GM18861 (cell line): ENCODE results near the gene PRAMEF12.
"Not testable (repeated sequence)": the region's sequence is repeated elsewhere in the genome, so short reads cannot be mapped to it uniquely, and the experiment has no call there.

Source experiments
- ATAC-seq: cut with Tn5 transposase; IDR thresholded peaks from one replicate; pipeline ENCODE4 v1.9.1; 2021; ENCODE audit not compliant: unreplicated experiment

The PRAMEF12 gene

GRCh38 chr1:12773438-12773837 is at the start of gene PRAMEF12:
TSS of gene PRAMEF12 (plus strand) at chr1:12773738. CDS start at chr1:12774868, 1,130 bp downstream.
- ATAC-seq, result no peak

GRCh38 chr1:12728391-12728790 is 45.1 kb upstream of the PRAMEF12 start:
- no peak for ATAC-seq

GRCh38 chr1:12730156-12730555 is 43.4 kb upstream of the PRAMEF12 start:
- no peak for ATAC-seq

GRCh38 chr1:12731084-12731483 is 42.5 kb upstream of the PRAMEF12 start:
- ATAC-seq, result not testable (repeated sequence)

- no peak for ATAC-seq
Measured at GRCh38 chr1:12734651-12735050, 38.9 kb upstream of the PRAMEF12 start.

DNA sequence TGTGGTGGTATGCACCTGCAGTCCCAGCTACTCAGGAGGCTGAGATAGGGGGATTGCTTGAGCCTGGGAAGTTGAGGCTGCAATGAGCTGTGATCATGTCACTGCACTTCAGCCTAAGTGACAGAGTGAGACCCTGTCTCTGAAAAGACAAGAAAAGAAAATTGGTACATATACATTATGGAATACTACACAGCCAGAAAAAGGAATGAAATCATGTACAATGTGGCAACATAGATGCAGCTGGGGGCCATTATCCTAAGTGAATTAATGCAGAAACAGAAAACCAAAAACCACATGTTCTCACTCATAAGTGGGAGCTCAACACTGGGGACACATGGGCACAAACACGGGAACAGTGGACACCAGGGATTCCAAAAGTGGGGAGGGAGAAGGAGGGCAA is 34.6 kb upstream of the PRAMEF12 start:
- ATAC-seq, result no peak

GRCh38 chr1:12739613-12740012 is 33.9 kb upstream of the PRAMEF12 start:
- no peak for ATAC-seq

DNA sequence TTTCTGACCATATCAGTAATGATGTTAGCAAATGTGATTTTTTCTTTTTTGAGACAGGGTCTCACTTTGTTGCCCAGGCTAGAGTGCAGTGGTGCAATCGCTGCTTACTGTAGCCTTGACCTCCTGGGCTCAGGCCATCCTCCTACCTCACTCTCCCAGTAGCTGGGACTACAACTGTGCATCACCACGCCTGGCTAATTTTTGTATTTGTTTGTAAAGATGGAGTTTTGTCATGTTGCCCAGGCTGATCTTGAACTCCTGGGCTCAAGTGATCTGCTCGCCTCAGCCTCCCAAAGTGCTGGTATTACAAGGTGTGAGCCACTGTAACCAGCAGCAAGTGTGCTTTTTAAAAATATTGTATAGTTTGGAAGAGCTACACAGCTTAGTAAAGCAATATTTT is 31.6 kb upstream of the PRAMEF12 start:
- no peak for ATAC-seq

GRCh38 chr1:12745126-12745991 is 28.2 kb upstream of the PRAMEF12 start:
- ATAC-seq, result no peak

GRCh38 chr1:12745992-12746323 is 27.6 kb upstream of the PRAMEF12 start, which contains the start of gene CFAP107:
TSS of gene CFAP107 (plus strand) at chr1:12746200. CDS start at chr1:12746431, 231 bp downstream.
- ATAC-seq, result no peak

DNA sequence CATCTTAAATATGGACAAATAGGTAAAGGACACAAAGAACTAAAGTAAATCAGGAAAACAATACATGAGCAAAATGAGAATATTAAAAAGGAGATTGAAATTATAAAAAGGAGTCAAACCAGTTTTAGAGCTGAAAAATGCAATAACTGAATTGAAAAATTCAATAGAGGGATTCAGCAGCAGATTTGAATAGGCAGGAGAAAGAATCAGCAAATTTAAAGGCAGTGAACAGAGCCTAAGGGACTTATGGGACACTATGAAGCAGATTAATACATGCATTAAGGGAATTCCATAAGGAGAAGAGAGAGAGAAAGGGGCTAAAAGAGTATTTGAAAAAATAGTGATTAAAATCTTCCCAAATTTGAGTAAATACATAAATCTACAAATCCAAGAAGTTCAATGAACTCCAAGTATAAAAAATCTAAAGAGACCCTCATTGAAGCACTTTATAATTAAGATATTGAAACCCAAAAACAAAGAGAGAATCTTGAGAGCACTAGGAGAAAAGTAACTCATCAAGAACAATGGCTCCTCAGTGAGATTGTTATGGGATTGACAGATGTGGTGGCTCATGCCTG is 24.7 kb upstream of the PRAMEF12 start:
- ATAC-seq, result no peak

DNA sequence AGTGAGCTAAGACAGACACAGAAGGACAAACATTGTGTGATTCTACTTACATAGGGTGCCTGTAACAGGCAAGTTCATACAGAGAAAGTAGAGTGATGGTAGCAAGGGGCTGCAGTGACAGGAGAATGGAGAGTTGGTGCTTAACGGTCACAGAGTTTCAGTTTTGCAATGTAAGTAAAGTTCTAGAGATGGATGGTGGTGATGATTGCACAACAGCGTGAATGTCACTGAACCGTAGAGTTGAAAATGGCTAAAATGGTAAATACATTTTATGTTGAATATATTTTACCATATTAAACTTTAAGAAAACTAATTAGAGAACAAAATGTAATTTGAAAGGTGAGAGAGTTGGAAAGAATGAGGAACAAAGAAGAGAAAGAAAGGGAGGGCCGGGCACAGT is 18.8 kb upstream of the PRAMEF12 start:
- no peak for ATAC-seq

GRCh38 chr1:12756273-12756672 is 17.3 kb upstream of the PRAMEF12 start:
- no peak for ATAC-seq

GRCh38 chr1:12756768-12757413 is 16.6 kb upstream of the PRAMEF12 start:
- ATAC-seq, result no peak

- no peak for ATAC-seq
Measured at GRCh38 chr1:12757836-12758235, 15.7 kb upstream of the PRAMEF12 start.

DNA sequence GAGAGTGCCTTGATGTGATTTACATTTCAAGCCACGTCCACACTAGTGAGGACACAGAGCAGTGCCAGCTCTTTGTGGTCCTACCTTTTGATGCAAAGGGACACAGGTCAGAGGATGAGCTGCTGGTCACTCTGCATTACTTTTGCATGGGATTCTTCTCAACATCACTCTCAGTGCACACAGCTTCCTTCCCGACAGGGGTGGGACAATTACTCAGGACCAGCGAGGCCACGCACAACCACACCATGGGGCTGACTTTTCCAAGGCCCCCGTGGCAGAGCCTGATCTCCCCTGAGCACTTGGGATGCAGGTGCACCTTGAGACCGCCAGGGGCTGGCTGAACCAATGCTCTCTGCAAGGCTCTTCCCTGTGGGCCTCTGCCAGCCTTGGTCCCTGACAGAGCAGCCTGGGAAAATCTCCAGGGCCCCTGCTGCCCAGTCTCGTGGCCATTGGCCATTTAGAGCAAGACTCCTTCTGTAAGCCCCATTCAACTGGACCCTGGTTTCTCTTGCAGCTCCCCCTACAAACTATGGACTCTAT is 13.2 kb upstream of the PRAMEF12 start:
- no peak for ATAC-seq

GRCh38 chr1:12761781-12762180 is 11.8 kb upstream of the PRAMEF12 start:
- ATAC-seq, result no peak

DNA sequence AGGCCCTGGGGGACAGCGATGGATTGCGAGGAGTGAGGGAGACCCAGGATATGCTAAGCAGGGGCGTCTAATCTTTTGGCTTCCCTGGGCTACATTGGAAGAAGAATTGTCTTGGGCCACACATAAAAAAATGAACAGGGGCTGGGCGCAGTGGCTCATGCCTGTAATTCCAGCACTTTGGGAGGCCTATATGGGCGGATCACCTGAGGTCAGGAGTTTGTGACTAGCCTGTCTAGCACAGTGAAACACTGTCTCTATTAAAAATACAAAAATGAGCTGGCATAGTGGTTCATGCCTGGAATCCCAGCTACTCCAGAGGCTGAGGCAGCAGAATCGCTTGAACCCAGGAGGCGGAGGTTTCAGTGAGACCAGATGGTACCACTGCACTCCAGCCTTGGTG is 10.8 kb upstream of the PRAMEF12 start:
- ATAC-seq, result no peak

DNA sequence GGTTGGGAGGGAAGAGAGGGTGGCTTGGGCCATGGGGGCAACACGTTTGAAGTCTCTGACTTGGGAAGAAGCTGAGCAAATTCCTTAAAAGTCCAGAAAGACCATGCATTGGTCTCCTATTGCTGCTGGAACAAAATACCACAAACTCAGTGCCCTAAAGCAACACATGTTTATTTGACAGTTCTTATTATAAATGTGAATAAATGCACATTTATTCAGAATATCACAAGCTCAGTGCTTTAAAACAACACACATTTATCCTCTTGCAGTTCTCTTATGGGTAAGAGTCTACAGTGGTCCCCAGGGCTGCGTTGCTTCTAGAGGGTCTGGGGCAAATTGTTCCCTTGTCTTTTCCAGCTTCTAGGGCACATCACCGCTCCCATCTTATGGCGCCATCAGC is 10.1 kb upstream of the PRAMEF12 start:
- no peak for ATAC-seq

- no peak for ATAC-seq
Measured at GRCh38 chr1:12764016-12764415, 9.5 kb upstream of the PRAMEF12 start.

GRCh38 chr1:12769031-12769430 is 4.5 kb upstream of the PRAMEF12 start:
- no peak for ATAC-seq
